IMR-90 (cell line): ENCODE results near the gene IL13RA1. TPM values are rescaled to one million over a fixed set of nuclear protein-coding genes. Genes with fewer than 3 reads are reported as not detected.

ENCODE experiments used
- ATAC-seq: fragments of 200-7000 bp; cut with Tn5 transposase; 2 replicates; pipeline ENCODE4 v1.9.1; 2020; ENCODE audit warnings: low read depth, mild to moderate bottlenecking, moderate library complexity
- BruUV-seq: library from RNA; stranded (reverse); fragments of 400-500 nt; replicated peaks from 2 replicates; lab custom pipeline; 2021; lab: Mats Ljungman, UMichigan
- CTCF ChIA-PET: fragments of 300-600 bp; formaldehyde crosslinking; extraction: SDS; loops from one replicate; lab custom pipeline; 2021; ENCODE audit warnings: antibody characterized with exemption; lab: Yijun Ruan, JAX
- POLR2A ChIA-PET: fragments of 300-600 bp; sonication (Branson Sonifier 250); formaldehyde crosslinking; loops from one replicate; lab custom pipeline; 2022; ENCODE audit warnings: antibody characterized with exemption; ENCODE audit not compliant: unreplicated experiment; lab: Charles Lee
- DNase-seq: peaks from one replicate; pipeline ENCODE4 v3.0.0; 2013
- H2AFZ ChIP-seq: replicated peaks from 2 replicates; pipeline ENCODE3; 2013; ENCODE audit warnings: low read length, mild to moderate bottlenecking; ENCODE audit not compliant: poor library complexity
- H2AK5ac ChIP-seq: 2 replicates; pipeline ENCODE4 v1.6.1; 2013; ENCODE audit warnings: low read depth, low read length, inconsistent platforms
- H2AK9ac ChIP-seq: replicated peaks from 2 replicates; pipeline ENCODE3; 2013; ENCODE audit warnings: mild to moderate bottlenecking, low read depth, low read length, moderate library complexity; ENCODE audit not compliant: poor library complexity
- H2BK120ac ChIP-seq: 2 replicates; pipeline ENCODE4 v1.6.1; 2013; ENCODE audit warnings: low read depth, low read length, inconsistent platforms
- H2BK15ac ChIP-seq: 3 replicates; pipeline ENCODE4 v1.6.1; 2013; ENCODE audit warnings: low read depth, low read length, inconsistent platforms
- H2BK20ac ChIP-seq: 2 replicates; pipeline ENCODE4 v1.6.1; 2013; ENCODE audit warnings: low read depth, mild to moderate bottlenecking, inconsistent platforms, low read length, moderate library complexity
- H2BK5ac ChIP-seq: 2 replicates; pipeline ENCODE4 v1.6.1; 2013; ENCODE audit warnings: mild to moderate bottlenecking, low read depth, low read length, inconsistent platforms; ENCODE audit not compliant: poor library complexity, severe bottlenecking
- H3K14ac ChIP-seq: replicated peaks from 2 replicates; pipeline ENCODE4 v1.6.1; 2013; ENCODE audit warnings: low read depth, low read length, inconsistent platforms
- H3K18ac ChIP-seq: 2 replicates; pipeline ENCODE4 v1.6.1; 2013; ENCODE audit warnings: low read depth, low read length, control low read depth
- H3K23ac ChIP-seq: 2 replicates; pipeline ENCODE4 v1.6.1; 2013; ENCODE audit warnings: low read depth, low read length, inconsistent platforms
- H3K27ac ChIP-seq: 2 replicates; pipeline ENCODE4 v1.5.1; 2013; ENCODE audit warnings: mild to moderate bottlenecking, control low read depth, low read length; ENCODE audit not compliant: insufficient read depth
- H3K27me3 ChIP-seq: 2 replicates; pipeline ENCODE4 v1.6.1; 2013; ENCODE audit warnings: low read length; ENCODE audit not compliant: control insufficient read depth, insufficient read depth
- H3K36me3 ChIP-seq: 2 replicates; pipeline ENCODE4 v1.6.1; 2013; ENCODE audit warnings: low read length, mixed read lengths; ENCODE audit not compliant: control insufficient read depth, insufficient read depth
- H3K4ac ChIP-seq: 2 replicates; pipeline ENCODE4 v1.6.1; 2013; ENCODE audit warnings: low read depth, low read length, inconsistent platforms
- H3K4me1 ChIP-seq: 2 replicates; pipeline ENCODE4 v1.6.1; 2013; ENCODE audit warnings: low read length, mixed read lengths; ENCODE audit not compliant: control insufficient read depth, insufficient read depth
- H3K4me2 ChIP-seq: 2 replicates; pipeline ENCODE4 v1.6.1; 2013; ENCODE audit warnings: low read depth, mild to moderate bottlenecking, control low read depth, low read length, moderate library complexity
- H3K4me3 ChIP-seq: 2 replicates; pipeline ENCODE4 v1.5.1; 2013; ENCODE audit warnings: low read depth, mild to moderate bottlenecking, control low read depth, low read length, moderate library complexity; ENCODE audit not compliant: insufficient read depth
- H3K56ac ChIP-seq: 2 replicates; pipeline ENCODE4 v1.6.1; 2013; ENCODE audit warnings: low read length, inconsistent platforms; ENCODE audit not compliant: insufficient read depth; ENCODE audit errors: extremely low read depth
- H3K79me1 ChIP-seq, 2 experiments: 2 replicates each; pipeline ENCODE4 v1.6.1; 2013; ENCODE audit warnings: low read length in 2 of 2, inconsistent platforms in 1 of 2, low read depth in 1 of 2
- H3K9ac ChIP-seq: 2 replicates; pipeline ENCODE4 v1.6.1; 2013; ENCODE audit warnings: low read depth, low read length, control low read depth
- H3K9me1 ChIP-seq: 2 replicates; pipeline ENCODE4 v1.6.1; 2013; ENCODE audit warnings: low read length, inconsistent platforms; ENCODE audit not compliant: insufficient read depth
- H3K9me3 ChIP-seq: 2 replicates; pipeline ENCODE4 v1.6.1; 2013; ENCODE audit warnings: low read length; ENCODE audit not compliant: control insufficient read depth, insufficient read depth
- H4K20me1 ChIP-seq: 2 replicates; pipeline ENCODE4 v1.6.1; 2013; ENCODE audit warnings: low read length, inconsistent platforms; ENCODE audit not compliant: insufficient read depth
- H4K5ac ChIP-seq: 2 replicates; pipeline ENCODE4 v1.6.1; 2013; ENCODE audit warnings: mild to moderate bottlenecking, low read depth, low read length, control low read depth
- H4K8ac ChIP-seq, 2 experiments: 2 replicates each; pipeline ENCODE4 v1.6.1; 2013; ENCODE audit warnings: low read depth in 2 of 2, low read length in 2 of 2, control low read depth in 1 of 2, inconsistent platforms in 1 of 2
- H4K91ac ChIP-seq: 2 replicates; pipeline ENCODE4 v1.6.1; 2013; ENCODE audit warnings: low read depth, low read length, inconsistent platforms; ENCODE audit not compliant: insufficient read depth
- CHD1 ChIP-seq: IDR thresholded peaks from 2 replicates; pipeline ENCODE4 v1.6.1; 2012; ENCODE audit warnings: low read depth, low read length, improper control_type of control experiment
- CTCF ChIP-seq: conservative IDR thresholded peaks from 2 replicates; pipeline ENCODE4 v1.5.1; 2012; ENCODE audit warnings: mild to moderate bottlenecking, low read depth, low read length, improper control_type of control experiment
- FOS ChIP-seq: fragments of 150-350 bp; IDR thresholded peaks from 2 replicates; pipeline ENCODE4 v1.6.1; 2016; ENCODE audit warnings: low read depth, low read length
- MAFK ChIP-seq: IDR thresholded peaks from 2 replicates; pipeline ENCODE4 v1.6.1; 2012; ENCODE audit warnings: low read depth, low read length, improper control_type of control experiment
- MAZ ChIP-seq: IDR thresholded peaks from 2 replicates; pipeline ENCODE4 v1.6.1; 2012; ENCODE audit warnings: low read depth, mild to moderate bottlenecking, low read length, improper control_type of control experiment, moderate library complexity, borderline replicate concordance
- MXI1 ChIP-seq: IDR thresholded peaks from 2 replicates; pipeline ENCODE4 v1.6.1; 2012; ENCODE audit warnings: low read depth, mild to moderate bottlenecking, low read length, moderate library complexity, borderline replicate concordance
- POLR2A ChIP-seq: IDR thresholded peaks from 2 replicates; pipeline ENCODE4 v1.6.1; 2012; ENCODE audit warnings: mild to moderate bottlenecking, low read depth, low read length
- WGBS, 2 experiments: methylation state at CpG; one replicate each; pipeline versions ENCODE4 v1.1.5 to v1.1.7; 2013; ENCODE audit warnings: missing lambda C conversion rate in 2 of 2; ENCODE audit not compliant: insufficient read length in 1 of 2; ENCODE audit errors: extremely low coverage in 2 of 2; 5-methylcytosine and 5-hydroxymethylcytosine counted together
- dilution Hi-C: fragments of 300-500 bp; cut with HindIII; formaldehyde crosslinking; loops from one replicate; pipeline ENCODE4 v1.14.3; 2018; ENCODE audit warnings: low sequenced_read_pairs; ENCODE audit not compliant: unreplicated experiment
- in situ Hi-C: fragments of 300-500 bp; cut with MboI; formaldehyde crosslinking; loops from 3 replicates; pipeline ENCODE4 v1.14.3; 2019; ENCODE audit warnings: low sequenced_read_pairs, inconsistent platforms, mixed read lengths
- intact Hi-C: fragments of 100-400 bp; cut with micrococcal nuclease; formaldehyde crosslinking; loops from 2 replicates; pipeline ENCODE4 v1.10.0; 2022
- polyA plus RNA-seq, 3 experiments: library from polyadenylated mRNA; depleted of rRNA; stranded (reverse); fragments of >200 nt; gene quantifications; 2 replicates each; pipeline ENCODE4 v1.2.3, GENCODE V29; 2012; ENCODE audit warnings: low replicate concordance in 1 of 3
- total RNA-seq: library from RNA; depleted of rRNA; stranded (reverse); fragments of >200 nt; gene quantifications from 2 replicates; pipeline ENCODE4 v1.2.3, GENCODE V29; 2012
- TF ChIP-seq, protein P1 (sequence below): fragments of 150-350 bp; IDR thresholded peaks from 2 replicates; pipeline ENCODE4 v1.6.1; 2016; ENCODE audit warnings: low read depth, mild to moderate bottlenecking, low read length, moderate library complexity, borderline replicate concordance

The IL13RA1 gene
- total and polyA plus RNA-seq, 2 of the 4 experiments (the other 2 are of a cell fraction), result 24.2 to 31.7 TPM

GRCh38 chrX:118760025-118760424 lies 32.6 kb downstream of the IL13RA1 start:
- Histone ChIP-seq H2BK5ac (no peak overlapping the region), H3K9ac (no peak overlapping the region), H2AK5ac (no peak overlapping the region), H3K56ac (no peak overlapping the region), H2AK9ac (no peak overlapping the region), H3K9me3 (no peaks in the 10 kb centered on the region), H3K23ac (no peak overlapping the region), H2BK15ac (no peak overlapping the region), H3K14ac (no peak overlapping the region), H3K4me1 (no peaks in the 10 kb centered on the region), H4K20me1 (no peaks in the 10 kb centered on the region), H2AFZ (no peak overlapping the region), H3K18ac (no peak overlapping the region), H2BK20ac (no peak overlapping the region), H3K4ac (no peak overlapping the region), H3K79me1 (no peaks in the 10 kb centered on the region), H3K27me3 (no peaks in the 10 kb centered on the region), H3K4me3 (no peak overlapping the region), H4K5ac (no peak overlapping the region), H2BK120ac (no peak overlapping the region), H3K4me2 (no peak overlapping the region), H4K8ac (no peak overlapping the region), H3K36me3 (peaks cover 5% of the 10 kb centered on the region; the same call in 1 of the 2 replicates), H3K27ac (no peak overlapping the region), H4K91ac (no peak overlapping the region), H3K9me1 (no peaks in the 10 kb centered on the region)
- ATAC-seq (no peak), DNase-seq (no peak)
- WGBS, 2 experiments, result no CpG with 5 or more reads among the region's 3 CpGs
- POLR2A ChIA-PET, result no interaction called here
- in situ Hi-C loops, result no loop called here
- CTCF ChIA-PET, result no interaction called here
- BruUV-seq, result no TSS peak
- intact Hi-C loops, result no loop called here
- dilution Hi-C loops, result no loop called here
- TF ChIP-seq CTCF, result no peak
- no peak for TF ChIP-seq MAZ
- TF ChIP-seq FOS, result no peak
- TF ChIP-seq MXI1, result no peak
- no peak for TF ChIP-seq MAFK
- TF ChIP-seq, protein P1, sequence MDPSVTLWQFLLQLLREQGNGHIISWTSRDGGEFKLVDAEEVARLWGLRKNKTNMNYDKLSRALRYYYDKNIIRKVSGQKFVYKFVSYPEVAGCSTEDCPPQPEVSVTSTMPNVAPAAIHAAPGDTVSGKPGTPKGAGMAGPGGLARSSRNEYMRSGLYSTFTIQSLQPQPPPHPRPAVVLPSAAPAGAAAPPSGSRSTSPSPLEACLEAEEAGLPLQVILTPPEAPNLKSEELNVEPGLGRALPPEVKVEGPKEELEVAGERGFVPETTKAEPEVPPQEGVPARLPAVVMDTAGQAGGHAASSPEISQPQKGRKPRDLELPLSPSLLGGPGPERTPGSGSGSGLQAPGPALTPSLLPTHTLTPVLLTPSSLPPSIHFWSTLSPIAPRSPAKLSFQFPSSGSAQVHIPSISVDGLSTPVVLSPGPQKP, result no peak
- no peak for TF ChIP-seq POLR2A
- no peak for TF ChIP-seq CHD1
